Fibroblast of lung (primary cell): ENCODE data around the gene DLG5.

Experiments used
- EZH2 ChIP-seq: IDR thresholded peaks from 2 replicates; pipeline ENCODE4 v1.5.1; 2012; ENCODE audit warnings: low read length, control low read depth, mild to moderate bottlenecking; ENCODE audit errors: missing control alignments
- TF ChIP-seq, protein P1 (sequence below), 2 donors: IDR thresholded peaks in 1 of 2; conservative IDR thresholded peaks in 1 of 2; 1 replicate in 1 of 2; 2 replicates in 1 of 2; pipeline ENCODE4 v1.5.1; 2011 to 2012; ENCODE audit warnings: low read length in 2 of 2, control low read depth in 1 of 2, inconsistent platforms in 1 of 2, low read depth in 1 of 2, mild to moderate bottlenecking in 1 of 2

DNA sequence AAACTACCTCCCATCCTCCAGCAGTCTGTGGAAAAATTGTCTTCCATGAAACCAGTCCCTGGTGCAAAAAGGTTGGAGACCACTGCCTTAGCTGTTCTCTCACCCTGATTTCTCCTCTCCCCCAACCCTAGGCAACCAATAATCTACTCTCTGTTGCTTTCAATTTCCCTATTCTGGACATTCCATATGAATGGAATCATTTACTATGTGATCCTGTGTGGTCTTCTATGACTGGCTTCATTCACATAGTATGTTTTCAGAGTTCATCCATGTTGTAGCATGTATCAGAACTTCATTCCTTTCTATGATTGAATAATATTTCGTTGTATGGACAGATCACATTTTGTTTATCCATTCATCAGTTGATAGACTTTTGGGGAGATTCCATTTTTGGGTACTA is 38.3 kb upstream of the DLG5 start:
- TF ChIP-seq, protein P1, sequence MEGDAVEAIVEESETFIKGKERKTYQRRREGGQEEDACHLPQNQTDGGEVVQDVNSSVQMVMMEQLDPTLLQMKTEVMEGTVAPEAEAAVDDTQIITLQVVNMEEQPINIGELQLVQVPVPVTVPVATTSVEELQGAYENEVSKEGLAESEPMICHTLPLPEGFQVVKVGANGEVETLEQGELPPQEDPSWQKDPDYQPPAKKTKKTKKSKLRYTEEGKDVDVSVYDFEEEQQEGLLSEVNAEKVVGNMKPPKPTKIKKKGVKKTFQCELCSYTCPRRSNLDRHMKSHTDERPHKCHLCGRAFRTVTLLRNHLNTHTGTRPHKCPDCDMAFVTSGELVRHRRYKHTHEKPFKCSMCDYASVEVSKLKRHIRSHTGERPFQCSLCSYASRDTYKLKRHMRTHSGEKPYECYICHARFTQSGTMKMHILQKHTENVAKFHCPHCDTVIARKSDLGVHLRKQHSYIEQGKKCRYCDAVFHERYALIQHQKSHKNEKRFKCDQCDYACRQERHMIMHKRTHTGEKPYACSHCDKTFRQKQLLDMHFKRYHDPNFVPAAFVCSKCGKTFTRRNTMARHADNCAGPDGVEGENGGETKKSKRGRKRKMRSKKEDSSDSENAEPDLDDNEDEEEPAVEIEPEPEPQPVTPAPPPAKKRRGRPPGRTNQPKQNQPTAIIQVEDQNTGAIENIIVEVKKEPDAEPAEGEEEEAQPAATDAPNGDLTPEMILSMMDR (conservative IDR thresholded peaks at IDR 0.05 in 1 of 2, IDR thresholded peaks at IDR 0.05 in 1 of 2; ENCODE audit: low read depth in 1 of 2, low read length in 2 of 2): no peak
- no peak for TF ChIP-seq EZH2
